Mucosa of descending colon (tissue), 3 donors: Measurements from ENCODE around the gene ELMO1. TPM values are rescaled to one million over a fixed set of nuclear protein-coding genes. Genes with fewer than 3 reads are reported as not detected.

ENCODE experiments used
- ATAC-seq: fragments of 200-7000 bp; cut with Tn5 transposase; one replicate; pipeline ENCODE4 v1.9.1; 2020; ENCODE audit warnings: mild to moderate bottlenecking, moderate library complexity
- DNase-seq, 3 donors: peaks; one replicate each; pipeline ENCODE4 v3.0.0-alpha.2; 2020
- H3K36me3 ChIP-seq: fragments of 200-600 bp; one replicate; pipeline ENCODE4 v1.8.0; 2021; ENCODE audit warnings: low read depth, mild to moderate bottlenecking
- H3K4me1 ChIP-seq: fragments of 200-600 bp; one replicate; pipeline ENCODE4 v1.8.0; 2021; ENCODE audit warnings: low read depth, mild to moderate bottlenecking
- H3K4me3 ChIP-seq: fragments of 200-600 bp; one replicate; pipeline ENCODE4 v1.8.0; 2021; ENCODE audit warnings: mild to moderate bottlenecking
- H3K9me3 ChIP-seq: fragments of 200-600 bp; one replicate; pipeline ENCODE4 v1.8.0; 2021; ENCODE audit warnings: mild to moderate bottlenecking
- intact Hi-C, 2 donors: fragments of 100-400 bp; cut with DNase I in 1 of 2; cut with micrococcal nuclease in 1 of 2; formaldehyde crosslinking; loops; one replicate each; pipeline versions ENCODE4 v1.11.0 to v1.11.1; 2022; cut with DNase I, micrococcal nuclease
- total RNA-seq, 3 donors: library from RNA; stranded (reverse); fragmentation: NEBNext Ultra II Directional in 2 of 3; extraction: Animal tissue kit (Norgen Biotek cat#: 25700) in 2 of 3; gene quantifications; one replicate each; pipeline versions ENCODE4 v1.2.1 to v1.2.4, GENCODE V29; 2021 to 2023
- TF ChIP-seq, protein P1 (sequence below): fragments of 200-600 bp; IDR thresholded peaks from one replicate; pipeline ENCODE4 v1.8.0; 2022; ENCODE audit warnings: antibody characterized with exemption, mild to moderate bottlenecking
- donor health status: DM: no; HTN: no; CAD: no; lungs with moderate emphysema.
- donor health status: DM: no; HTN: no; CAD: no.
- donor health status: DM: no; HTN: yes; CAD: no.

ELMO1 gene
- total RNA-seq, 3 donors from 2014 or later: 9.7 to 27.2 (median 18.2) TPM

DNA sequence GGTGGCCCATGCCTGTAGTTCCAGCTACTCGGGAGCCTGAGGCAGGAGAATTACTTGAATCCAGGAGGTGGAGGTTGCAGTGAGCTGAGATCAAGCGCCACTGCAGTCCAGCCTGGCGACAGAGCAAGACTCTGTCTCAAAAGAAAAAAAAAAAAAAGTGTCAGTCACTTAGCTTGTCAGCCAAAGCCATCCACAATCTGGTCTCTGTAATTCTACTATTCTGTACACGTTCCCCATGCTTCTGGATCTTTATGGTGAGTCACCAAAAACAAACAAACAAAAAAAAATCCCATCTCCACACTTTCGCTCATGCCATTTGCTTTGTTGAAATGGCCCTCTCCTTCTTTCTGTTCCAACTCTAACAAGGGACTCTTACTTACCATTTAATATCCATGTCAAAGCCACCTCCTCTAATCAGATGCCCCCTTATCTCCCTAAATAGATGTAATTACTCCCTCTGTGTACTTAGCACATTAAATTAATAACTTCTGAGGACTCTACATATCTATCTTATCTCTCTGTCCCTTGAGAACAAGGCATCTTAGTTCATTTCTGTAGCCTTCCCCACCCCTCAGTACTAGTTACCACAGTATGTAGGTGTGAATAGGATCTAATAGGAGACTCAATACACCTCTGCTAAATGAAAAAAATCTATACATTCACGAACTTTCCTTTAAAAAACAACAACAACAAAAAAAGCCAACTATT lies 128.4 kb downstream of the ELMO1 start:
- DNase-seq (no peak), ATAC-seq (no peak)
- Histone ChIP-seq H3K9me3 (no peaks in the 10 kb centered on the region), H3K36me3 (no peaks in the 10 kb centered on the region), H3K4me1 (no peaks in the 10 kb centered on the region), H3K4me3 (no peak overlapping the region)
- intact Hi-C loops: no loop called here
- TF ChIP-seq, protein P1, sequence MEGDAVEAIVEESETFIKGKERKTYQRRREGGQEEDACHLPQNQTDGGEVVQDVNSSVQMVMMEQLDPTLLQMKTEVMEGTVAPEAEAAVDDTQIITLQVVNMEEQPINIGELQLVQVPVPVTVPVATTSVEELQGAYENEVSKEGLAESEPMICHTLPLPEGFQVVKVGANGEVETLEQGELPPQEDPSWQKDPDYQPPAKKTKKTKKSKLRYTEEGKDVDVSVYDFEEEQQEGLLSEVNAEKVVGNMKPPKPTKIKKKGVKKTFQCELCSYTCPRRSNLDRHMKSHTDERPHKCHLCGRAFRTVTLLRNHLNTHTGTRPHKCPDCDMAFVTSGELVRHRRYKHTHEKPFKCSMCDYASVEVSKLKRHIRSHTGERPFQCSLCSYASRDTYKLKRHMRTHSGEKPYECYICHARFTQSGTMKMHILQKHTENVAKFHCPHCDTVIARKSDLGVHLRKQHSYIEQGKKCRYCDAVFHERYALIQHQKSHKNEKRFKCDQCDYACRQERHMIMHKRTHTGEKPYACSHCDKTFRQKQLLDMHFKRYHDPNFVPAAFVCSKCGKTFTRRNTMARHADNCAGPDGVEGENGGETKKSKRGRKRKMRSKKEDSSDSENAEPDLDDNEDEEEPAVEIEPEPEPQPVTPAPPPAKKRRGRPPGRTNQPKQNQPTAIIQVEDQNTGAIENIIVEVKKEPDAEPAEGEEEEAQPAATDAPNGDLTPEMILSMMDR: no peak

DNA sequence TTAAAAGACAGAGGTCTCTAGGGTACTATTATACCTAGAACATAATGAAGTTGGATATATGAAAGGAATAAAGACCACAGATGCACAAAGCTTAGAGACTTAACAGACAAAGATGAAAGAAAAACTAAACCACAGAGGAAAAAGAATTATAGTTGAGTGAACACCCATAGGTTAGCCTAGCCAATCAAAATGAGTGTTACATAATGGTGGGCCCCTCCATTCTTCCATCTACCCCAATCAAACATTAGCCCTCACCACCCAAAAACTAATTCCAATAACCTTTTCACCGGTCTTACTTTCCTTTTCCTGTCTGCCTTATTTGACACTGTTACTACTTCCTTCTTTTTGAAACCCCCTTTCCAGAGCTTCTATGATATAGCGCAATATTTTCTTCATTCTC lies 130.1 kb downstream of the ELMO1 start:
- DNase-seq (no peak), ATAC-seq (no peak)
- H3K36me3 ChIP-seq: no peaks in the 10 kb centered on the region
- H3K4me1 ChIP-seq: no peaks in the 10 kb centered on the region
- no peaks in the 10 kb centered on the region for H3K9me3 ChIP-seq
- intact Hi-C loops: no loop called here
- no peak overlapping the region for H3K4me3 ChIP-seq
- TF ChIP-seq, protein P1: no peak

DNA sequence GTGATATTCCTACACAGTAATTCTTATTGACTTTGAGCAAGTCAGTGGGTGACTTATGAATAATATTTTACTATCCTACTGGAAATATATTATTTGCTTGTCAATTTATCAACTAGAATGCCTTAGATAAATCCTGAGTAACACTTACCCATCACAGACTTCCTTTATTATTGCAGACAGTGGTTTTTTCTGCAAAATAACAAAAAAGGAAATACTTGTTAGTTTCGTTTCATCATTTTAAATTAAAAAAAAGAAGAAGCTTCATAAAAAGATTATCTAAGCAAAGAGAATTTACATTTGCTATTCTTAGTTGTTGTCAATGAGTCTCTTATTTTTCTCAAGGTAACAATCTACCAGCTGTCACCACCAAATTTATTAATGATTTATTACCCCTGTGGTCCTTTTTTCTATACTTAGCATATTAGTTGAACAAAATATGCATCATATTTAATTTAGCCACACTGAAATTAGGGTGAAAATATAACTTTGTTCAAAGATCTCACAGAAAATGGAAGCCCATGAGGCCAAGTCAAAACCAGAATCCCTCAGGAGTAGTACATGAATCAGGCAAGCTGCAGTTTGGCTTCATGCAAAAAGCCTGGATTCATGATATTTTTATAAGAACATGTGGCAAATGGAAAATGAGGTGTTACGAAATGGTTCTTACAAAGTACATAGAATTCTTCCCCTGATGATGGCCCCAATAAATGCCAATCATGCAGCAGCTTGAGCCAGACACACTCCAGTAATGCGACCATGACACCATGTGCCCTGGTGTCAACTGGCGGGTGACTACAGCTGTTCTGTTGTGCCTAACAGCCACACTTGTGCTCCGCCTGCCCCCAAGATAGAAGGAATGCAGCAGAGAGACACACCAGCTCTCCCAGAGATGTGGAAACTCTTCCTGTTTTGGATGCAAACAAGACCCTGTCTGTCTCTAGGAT lies 132.6 kb downstream of the ELMO1 start:
- Histone ChIP-seq H3K9me3 (no peaks in the 10 kb centered on the region), H3K36me3 (no peaks in the 10 kb centered on the region), H3K4me3 (no peak overlapping the region), H3K4me1 (no peaks in the 10 kb centered on the region)
- intact Hi-C loops: no loop called here
- ATAC-seq: peak; percentile 14
- no peak for DNase-seq
- TF ChIP-seq, protein P1: no peak

DNA sequence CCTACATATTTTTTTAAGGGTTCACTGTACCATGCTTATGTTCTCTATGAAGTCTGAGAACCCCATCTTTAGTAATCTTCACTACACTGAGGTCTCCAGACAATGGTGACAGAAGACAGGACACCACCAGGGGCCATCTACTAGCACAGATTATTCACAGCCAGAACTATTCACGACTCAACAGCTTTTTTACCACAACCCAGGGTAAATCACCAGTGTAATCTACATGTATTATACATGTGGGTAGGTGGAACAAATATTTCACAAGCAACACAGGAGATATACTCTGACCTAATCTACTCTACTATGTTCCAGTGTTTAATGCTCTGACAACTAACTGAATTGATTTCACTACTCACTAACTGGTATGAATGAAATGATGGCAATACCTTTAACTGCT lies 136.1 kb downstream of the ELMO1 start:
- H3K4me3 ChIP-seq: no peak overlapping the region
- no peaks in the 10 kb centered on the region for H3K4me1 ChIP-seq
- ATAC-seq (no peak), DNase-seq (no peak)
- TF ChIP-seq, protein P1: no peak
- H3K9me3 ChIP-seq: no peaks in the 10 kb centered on the region
- no peaks in the 10 kb centered on the region for H3K36me3 ChIP-seq
- intact Hi-C loops: no loop called here

DNA sequence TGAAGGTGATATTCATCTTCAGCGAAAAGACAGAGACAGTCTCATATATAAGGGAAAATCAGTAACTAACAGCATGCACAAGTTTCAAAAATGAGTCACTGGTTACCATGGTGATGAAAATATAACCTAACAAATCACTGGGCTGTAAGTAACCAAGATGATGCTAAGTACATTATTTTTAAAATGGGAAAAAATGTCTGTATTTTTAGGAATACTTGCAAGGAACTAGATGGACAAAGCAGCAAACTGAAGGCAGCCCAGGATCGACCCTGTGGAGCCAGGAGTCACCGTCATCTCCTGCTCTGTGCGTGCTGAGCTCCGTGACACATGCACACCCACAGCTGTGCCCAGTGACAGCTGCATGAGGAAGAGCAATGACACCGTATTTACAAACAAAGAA lies 137.3 kb downstream of the ELMO1 start:
- ATAC-seq (peak; percentile 66), DNase-seq (peak in 2 of 3 donors; percentile 28 to 57)
- intact Hi-C loops: no loop called here

More for the DNA sequence above, 137.3 kb downstream of the ELMO1 start:
- H3K4me1 ChIP-seq: no peaks in the 10 kb centered on the region
- H3K4me3 ChIP-seq: no peak overlapping the region
- H3K9me3 ChIP-seq: no peaks in the 10 kb centered on the region
- TF ChIP-seq, protein P1: no peak
- no peaks in the 10 kb centered on the region for H3K36me3 ChIP-seq
